Measurements from ENCODE around the gene SMIM44. TPM values are rescaled to one million over a fixed set of nuclear protein-coding genes. Genes with fewer than 3 reads are reported as not detected.

The SMIM44 gene
- polyA plus RNA-seq, 3 donors, result not detected

- Histone ChIP-seq H3K4me3 (replicated peaks in 1 of 3; ENCODE audit: low read depth in 2 of 3, low read length in 3 of 3) (no peak overlapping the region), H3K36me3 (replicated peaks in 1 of 2; ENCODE audit: control insufficient read depth in 1 of 2, insufficient read depth in 2 of 2, low read length in 2 of 2) (peaks cover 36 to 65% of the 10 kb centered on the region in 2 donors), H3K9ac (ENCODE audit: insufficient read depth, low read length, poor library complexity, severe bottlenecking) (no peak overlapping the region), H3K27ac (ENCODE audit: low read depth in 1 of 2, low read length in 2 of 2) (no peak overlapping the region), H3K27me3 (ENCODE audit: control insufficient read depth in 2 of 2, insufficient read depth in 2 of 2, low read length in 2 of 2) (no peaks in the 10 kb centered on the region), H3K79me2 (ENCODE audit: insufficient read depth, low read length) (peaks cover 16% of the 10 kb centered on the region), H3K4me2 (replicated peaks; ENCODE audit: extremely low read depth, low read length, poor library complexity, severe bottlenecking) (no peak overlapping the region), H3K9me3 (replicated peaks in 1 of 2; ENCODE audit: control insufficient read depth in 1 of 2, insufficient read depth in 1 of 2, low read length in 2 of 2) (no peaks in the 10 kb centered on the region), H3K4me1 (ENCODE audit: control insufficient read depth in 1 of 2, insufficient read depth in 2 of 2, low read length in 2 of 2) (peaks cover 0 to 4% of the 10 kb centered on the region in 2 donors), H2AFZ (ENCODE audit: insufficient read depth, low read depth, low read length, poor library complexity, severe bottlenecking) (no peak overlapping the region), H4K20me1 (ENCODE audit: insufficient read depth, low read length) (no peaks in the 10 kb centered on the region)
- peaks cover 39 to 60% of the 10 kb centered on the region in 2 donors for H3K36me3 Mint-ChIP-seq
- no peak overlapping the region for H3K27ac Mint-ChIP-seq
- no peak for TF ChIP-seq CTCF (IDR thresholded peaks at IDR 0.05)
- H3K27me3 Mint-ChIP-seq (ENCODE audit: low read depth in 3 of 3), result peaks cover 1 to 3% (median 2%) of the 10 kb centered on the region in 3 donors
- peaks cover 0 to 2% (median 0%) of the 10 kb centered on the region in 7 donors for H3K9me3 Mint-ChIP-seq
- intact Hi-C loops (cut with micrococcal nuclease), result no loop called here
- H3K4me1 Mint-ChIP-seq, result peaks cover 3% of the 10 kb centered on the region
- no peak for DNase-seq
- WGBS (ENCODE audit: insufficient coverage), result 94% methylated on average over 18 of the region's 18 CpGs
- no peak overlapping the region for H3K4me3 Mint-ChIP-seq
Observed at GRCh38 chr19:3494559-3494958, 11.3 kb upstream of the SMIM44 start.

GRCh38 chr19:3494051-3494450 lies 10.8 kb upstream of the SMIM44 start:
- H3K4me3 Mint-ChIP-seq, result no peak overlapping the region
- no peak overlapping the region for H2AFZ ChIP-seq (ENCODE audit: insufficient read depth, low read depth, low read length, poor library complexity, severe bottlenecking)
- H4K20me1 ChIP-seq (ENCODE audit: insufficient read depth, low read length), result no peaks in the 10 kb centered on the region
- peaks cover 36 to 65% of the 10 kb centered on the region in 2 donors for H3K36me3 ChIP-seq (replicated peaks in 1 of 2; ENCODE audit: control insufficient read depth in 1 of 2, insufficient read depth in 2 of 2, low read length in 2 of 2)
- no peak for DNase-seq
- intact Hi-C loops (cut with micrococcal nuclease), result no loop called here
- peaks cover 0 to 2% (median 0%) of the 10 kb centered on the region in 7 donors for H3K9me3 Mint-ChIP-seq
- no peaks in the 10 kb centered on the region for H3K9me3 ChIP-seq (replicated peaks in 1 of 2; ENCODE audit: control insufficient read depth in 1 of 2, insufficient read depth in 1 of 2, low read length in 2 of 2)
- H3K27me3 ChIP-seq (ENCODE audit: control insufficient read depth in 2 of 2, insufficient read depth in 2 of 2, low read length in 2 of 2), result no peaks in the 10 kb centered on the region
- no peak for TF ChIP-seq CTCF (IDR thresholded peaks at IDR 0.05)
- no peak overlapping the region for H3K9ac ChIP-seq (ENCODE audit: insufficient read depth, low read length, poor library complexity, severe bottlenecking)
- peaks cover 1 to 3% (median 2%) of the 10 kb centered on the region in 3 donors for H3K27me3 Mint-ChIP-seq (ENCODE audit: low read depth in 3 of 3)
- H3K4me1 Mint-ChIP-seq, result peaks cover 1% of the 10 kb centered on the region
- H3K27ac ChIP-seq (ENCODE audit: low read depth in 1 of 2, low read length in 2 of 2), result no peak overlapping the region
- no peak overlapping the region for H3K4me2 ChIP-seq (replicated peaks; ENCODE audit: extremely low read depth, low read length, poor library complexity, severe bottlenecking)
- no peak overlapping the region for H3K27ac Mint-ChIP-seq
- H3K4me3 ChIP-seq (replicated peaks in 1 of 3; ENCODE audit: low read depth in 2 of 3, low read length in 3 of 3), result no peak overlapping the region
- WGBS (ENCODE audit: insufficient coverage), result 97% methylated on average over 14 of the region's 15 CpGs
- peaks cover 11% of the 10 kb centered on the region for H3K79me2 ChIP-seq (ENCODE audit: insufficient read depth, low read length)
- peaks cover 39 to 60% of the 10 kb centered on the region in 2 donors for H3K36me3 Mint-ChIP-seq
- H3K4me1 ChIP-seq (ENCODE audit: control insufficient read depth in 1 of 2, insufficient read depth in 2 of 2, low read length in 2 of 2), result no peaks in the 10 kb centered on the region

Measured in CD14-positive monocyte (primary cell).